Measurements from ENCODE around the gene RNF207.

The RNF207 gene

DNA sequence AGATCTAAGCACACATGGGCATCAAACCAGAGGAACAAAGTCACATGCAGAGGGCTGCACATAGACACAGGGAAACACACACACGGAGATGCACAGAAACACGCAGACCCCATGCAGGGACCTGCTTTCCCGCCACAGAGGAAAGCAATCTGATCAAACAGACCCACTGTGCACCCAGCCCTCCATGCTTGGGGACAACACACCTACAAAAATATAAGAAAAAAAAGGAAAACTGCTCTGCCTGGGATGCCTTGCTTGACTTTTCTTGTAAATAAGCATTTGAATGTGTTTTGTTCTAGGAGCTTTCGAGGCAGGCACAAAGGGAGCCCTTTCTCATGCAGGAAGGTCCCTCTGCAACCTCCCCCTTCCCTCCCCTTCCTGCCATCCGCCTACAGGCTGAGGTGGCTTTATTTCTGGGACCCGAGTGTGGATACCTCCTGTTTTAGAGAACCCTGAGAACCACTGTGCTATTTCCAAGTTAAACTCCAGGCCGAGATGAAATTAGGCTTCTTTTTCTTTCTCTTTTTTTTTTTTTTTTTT, 33.4 kb downstream of the RNF207 start:
- no peak for DNase-seq

DNA sequence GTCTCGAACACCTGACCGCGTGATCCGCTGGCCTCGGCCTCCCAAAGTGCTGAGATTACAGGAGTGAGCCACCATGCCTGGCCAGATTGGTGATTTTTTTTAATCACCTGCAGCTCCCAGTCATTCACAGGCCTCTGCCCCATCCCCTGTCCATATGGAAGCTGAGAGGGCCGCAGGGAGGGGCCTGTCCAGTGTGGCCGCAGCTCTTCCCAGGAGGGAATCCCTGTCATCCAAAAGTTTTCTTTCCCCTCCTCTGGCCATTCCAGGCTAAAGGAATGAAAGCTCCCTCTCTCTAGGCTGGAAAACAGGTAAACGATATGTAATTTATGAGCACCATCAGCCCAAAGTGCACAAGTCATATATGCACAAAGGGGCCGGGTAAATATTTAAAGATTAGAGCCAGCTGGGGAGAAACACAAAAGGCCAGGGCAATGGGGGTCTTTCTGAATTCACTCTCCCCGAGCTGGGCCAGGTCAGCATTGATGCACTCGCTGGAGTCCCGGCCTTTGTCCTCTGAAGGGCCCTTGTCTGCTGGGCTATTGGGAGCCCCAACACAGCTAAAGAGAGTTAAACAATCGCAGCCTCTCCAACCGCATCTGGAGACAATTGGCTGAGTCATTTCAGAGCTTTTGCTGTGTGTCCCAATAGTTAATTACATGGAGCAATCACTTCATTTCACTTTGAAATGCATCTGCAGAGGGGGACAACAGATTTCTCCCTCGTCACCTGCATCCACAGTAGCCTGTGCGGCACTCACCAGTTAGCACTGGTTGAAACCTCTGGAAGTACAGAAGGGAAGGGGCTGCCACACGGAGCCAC, 34.2 kb downstream of the RNF207 start:
- DNase-seq: no peak

DNA sequence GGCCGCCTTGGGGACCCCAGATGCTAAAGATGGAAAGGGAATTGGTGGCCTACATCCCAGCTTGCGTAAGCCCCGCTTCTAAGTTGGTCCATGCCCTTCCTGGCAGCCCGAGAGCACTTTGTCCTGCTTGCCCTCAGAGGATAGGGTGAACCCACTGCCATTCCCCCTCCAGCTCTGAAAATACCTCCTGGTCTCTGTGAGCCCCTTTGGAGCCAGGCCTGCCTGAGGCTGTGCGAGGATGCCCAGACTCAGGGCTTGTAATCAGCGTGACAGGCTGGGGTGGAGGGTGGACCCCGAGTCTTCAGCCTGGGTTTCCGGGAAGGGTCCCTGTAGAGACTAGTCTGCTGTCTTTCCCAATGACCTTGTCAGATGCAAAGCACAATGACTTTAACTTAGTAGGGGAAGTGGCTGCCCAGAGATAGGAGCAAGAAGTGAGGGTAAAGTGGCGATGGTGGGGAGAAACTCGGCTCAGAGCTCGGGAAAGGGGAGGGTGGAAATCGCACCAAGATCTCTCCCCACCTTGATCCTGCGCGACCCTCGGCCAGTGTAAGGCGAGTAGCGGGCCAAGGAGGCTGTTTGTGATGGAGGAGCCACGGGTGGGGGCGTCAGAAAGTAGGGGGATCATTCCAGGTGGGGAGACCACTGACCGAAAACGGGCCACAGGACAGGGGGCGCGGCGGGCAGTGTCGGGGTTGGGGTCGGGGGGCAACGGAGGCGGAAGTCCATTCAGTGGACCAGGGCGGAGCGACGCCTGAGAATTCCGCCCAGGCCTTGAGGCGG, 35.4 kb downstream of the RNF207 start:
- no peak for DNase-seq

DNA sequence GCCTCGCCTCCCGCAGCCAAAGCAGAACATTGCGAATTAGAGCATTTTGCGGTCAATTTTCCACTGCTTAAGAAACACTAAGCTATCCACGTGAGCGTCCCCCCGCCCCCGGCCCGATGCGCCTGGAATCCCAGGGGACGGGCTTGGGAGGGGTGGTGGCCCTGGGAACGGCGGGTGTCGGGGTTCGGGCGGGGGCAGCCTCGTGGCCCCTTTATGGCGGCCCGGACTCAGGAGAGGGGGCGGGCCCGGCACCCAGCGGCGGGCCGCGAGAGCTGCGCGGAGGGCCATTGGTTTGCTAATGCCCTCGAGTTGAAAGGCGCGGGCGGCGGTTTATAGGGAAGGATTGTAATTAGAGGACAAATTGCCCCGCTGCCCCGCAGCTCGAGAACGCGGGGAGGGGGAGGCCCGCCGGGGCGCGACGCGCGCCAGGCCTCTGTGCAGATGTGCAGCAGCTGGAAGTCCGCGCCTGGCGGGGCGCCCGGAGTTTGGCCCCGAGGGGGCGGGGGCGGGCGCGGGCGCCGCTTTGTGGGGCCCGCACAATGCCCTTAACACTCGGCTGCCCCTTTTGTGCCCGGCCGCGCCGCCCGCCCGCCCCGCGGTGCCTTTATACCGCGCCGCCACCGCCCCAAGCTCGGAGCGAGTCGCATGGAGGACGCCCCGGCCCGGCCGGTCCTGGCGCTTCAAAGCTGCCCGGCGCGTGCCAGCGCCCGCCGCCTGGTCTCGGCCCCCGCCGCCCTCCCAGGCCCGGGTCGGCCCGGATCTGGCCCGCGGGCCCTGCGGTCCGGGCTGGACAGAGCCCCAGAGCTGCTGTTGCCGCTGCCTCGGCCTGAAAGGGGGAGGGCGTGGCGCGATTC, 36.2 kb downstream of the RNF207 start:
- no peak for DNase-seq

DNA sequence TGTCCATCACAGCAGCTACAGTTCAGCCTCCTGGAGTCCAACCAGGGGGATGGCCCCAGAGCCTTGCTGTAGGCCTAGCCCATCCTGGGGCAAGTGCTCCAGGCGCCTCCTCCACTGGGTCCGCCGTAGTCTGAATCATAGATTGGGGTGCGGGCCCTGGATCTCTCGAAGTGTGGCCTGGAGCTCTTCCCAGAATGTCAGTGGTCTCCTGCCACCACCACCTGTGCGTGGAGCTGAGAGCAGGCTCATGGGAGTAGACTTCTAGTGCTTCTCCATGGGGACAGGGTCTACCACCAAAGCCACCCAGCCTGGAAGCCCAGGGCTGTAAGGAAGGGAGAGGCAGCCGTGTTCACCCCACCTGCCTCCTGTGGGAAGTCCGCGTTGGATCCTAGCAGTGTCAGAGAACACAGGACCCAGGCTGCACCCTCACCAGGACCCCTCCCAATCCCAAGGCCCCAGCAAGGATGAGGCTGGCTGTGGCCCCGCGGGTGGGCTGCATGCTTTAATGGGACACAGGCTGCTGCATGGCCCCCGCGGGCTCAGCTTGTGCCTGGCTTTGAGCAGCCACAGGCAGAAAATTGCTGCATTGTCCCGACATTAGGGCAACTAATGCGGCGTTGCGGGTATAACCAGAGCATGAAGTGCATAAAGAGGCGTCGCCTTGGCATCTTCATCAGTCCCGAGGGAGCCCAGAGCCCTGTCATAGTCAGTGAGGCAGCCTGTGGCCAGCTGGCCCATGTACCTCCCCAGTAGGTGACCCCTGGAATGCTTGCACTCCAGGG, 37.3 kb downstream of the RNF207 start:
- no peak for DNase-seq

DNA sequence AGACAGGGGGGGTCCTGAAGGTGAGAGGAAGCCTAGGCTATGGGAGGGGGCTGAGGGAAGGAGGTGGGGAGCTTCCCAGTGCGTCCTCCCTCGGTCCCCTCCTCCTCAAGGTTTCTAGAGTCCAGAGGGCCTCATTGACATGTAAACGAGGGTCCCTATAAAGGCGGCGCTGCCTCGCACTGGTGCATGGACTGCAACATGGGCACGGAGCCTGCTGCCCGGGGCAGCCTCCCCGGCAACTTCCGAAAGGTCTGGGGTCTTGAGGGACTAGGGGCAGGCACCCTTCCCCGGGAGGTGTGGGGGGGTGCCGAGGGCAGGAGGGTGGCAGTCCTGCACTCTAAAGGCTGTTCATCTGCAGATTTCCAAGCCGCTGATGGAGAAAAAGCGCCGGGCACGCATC, 38.1 kb downstream of the RNF207 start, which contains the start of gene HES3:
HES3 (plus strand) TSS at position 187 of the 400 bp plus-strand sequence; CDS start at position 374, 187 bp downstream.
- no peak for DNase-seq

DNA sequence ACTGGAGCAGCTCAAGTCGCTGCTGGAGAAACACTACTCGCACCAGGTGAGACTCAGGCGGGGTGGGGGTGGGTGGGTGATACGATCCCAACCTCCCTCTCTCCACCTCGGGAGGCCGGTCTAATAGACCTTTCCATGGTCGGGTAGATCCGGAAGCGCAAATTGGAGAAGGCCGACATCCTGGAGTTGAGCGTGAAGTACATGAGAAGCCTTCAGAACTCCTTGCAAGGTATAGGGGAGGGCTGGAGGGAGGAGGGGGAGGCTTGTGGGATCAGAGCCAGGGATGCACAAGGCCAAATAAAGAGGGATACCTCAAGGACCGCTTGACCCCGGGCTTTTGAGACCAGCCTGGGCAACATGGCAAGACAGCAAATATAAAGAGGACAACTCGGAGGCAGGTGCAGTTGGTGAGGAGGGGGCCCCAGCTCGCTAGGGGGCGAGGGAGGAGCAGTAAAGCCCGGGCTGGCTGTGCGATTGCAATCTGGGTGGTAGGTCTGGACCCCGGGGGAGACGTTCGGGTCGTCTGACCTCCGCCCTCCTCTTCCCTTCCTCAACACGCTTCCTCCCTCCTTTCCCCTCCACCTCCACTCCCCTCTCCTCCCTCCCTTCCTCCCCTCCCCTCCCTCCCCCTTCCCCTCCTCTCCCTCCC, 38.6 kb downstream of the RNF207 start:
- no peak for DNase-seq

DNA sequence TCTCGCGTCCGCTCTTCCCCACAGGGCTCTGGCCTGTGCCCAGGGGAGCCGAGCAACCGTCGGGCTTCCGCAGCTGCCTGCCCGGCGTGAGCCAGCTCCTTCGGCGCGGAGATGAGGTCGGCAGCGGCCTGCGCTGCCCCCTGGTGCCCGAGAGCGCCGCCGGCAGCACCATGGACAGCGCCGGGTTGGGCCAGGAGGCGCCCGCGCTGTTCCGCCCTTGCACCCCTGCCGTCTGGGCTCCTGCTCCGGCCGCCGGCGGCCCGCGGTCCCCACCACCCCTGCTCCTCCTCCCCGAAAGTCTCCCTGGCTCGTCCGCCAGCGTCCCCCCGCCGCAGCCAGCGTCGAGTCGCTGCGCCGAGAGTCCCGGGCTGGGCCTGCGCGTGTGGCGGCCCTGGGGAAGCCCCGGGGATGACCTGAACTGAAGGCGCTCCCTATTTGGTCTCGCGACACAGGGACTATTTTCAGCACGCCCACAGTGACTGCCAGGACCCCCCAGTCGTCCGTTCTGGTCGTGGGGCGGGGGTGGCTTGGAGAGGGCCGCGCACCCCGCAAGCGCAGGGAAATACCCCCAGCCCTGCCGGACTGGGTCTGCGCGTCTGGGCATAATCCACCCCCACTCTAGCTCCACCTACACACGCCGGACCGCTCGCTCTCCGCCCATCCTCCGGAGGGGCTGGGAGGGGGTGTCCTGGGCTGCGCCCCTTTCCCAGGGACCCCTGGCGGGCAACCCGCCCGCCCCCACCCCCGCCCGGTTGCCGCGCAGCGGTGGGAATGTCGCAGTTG, 39.4 kb downstream of the RNF207 start:
- peak; percentile 66 to 76 for DNase-seq

DNA sequence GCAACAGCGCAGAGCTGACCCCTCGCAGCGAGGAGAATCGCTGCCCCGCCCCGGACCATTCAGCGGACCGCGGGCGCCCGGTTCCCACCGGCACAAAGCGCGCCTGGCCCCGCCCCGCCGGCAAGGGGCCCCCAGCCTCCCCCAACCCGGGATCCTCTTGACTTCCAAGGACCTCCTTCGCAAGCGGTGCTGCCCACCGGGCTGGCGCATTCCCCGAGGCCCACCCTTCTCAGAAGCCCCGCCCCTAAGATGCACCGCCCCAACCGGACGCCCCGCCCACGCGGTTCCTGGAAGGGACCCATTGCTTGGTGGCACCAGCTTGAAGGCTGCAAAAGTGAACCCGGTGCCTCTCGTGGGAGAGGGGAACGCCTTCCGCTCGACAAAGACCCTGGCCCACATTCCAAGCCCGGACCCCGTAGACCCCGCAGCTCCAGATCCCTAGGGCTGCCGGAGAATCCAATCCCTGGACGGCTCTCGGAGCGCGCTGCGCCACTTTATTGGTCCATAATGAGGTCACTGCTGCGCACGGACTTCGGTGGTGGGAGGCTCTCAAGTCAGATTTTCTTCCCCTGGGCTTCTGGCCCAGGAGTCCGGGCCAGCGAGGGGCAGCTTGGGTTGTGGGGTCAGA, 40.1 kb downstream of the RNF207 start:
- no peak for DNase-seq

DNA sequence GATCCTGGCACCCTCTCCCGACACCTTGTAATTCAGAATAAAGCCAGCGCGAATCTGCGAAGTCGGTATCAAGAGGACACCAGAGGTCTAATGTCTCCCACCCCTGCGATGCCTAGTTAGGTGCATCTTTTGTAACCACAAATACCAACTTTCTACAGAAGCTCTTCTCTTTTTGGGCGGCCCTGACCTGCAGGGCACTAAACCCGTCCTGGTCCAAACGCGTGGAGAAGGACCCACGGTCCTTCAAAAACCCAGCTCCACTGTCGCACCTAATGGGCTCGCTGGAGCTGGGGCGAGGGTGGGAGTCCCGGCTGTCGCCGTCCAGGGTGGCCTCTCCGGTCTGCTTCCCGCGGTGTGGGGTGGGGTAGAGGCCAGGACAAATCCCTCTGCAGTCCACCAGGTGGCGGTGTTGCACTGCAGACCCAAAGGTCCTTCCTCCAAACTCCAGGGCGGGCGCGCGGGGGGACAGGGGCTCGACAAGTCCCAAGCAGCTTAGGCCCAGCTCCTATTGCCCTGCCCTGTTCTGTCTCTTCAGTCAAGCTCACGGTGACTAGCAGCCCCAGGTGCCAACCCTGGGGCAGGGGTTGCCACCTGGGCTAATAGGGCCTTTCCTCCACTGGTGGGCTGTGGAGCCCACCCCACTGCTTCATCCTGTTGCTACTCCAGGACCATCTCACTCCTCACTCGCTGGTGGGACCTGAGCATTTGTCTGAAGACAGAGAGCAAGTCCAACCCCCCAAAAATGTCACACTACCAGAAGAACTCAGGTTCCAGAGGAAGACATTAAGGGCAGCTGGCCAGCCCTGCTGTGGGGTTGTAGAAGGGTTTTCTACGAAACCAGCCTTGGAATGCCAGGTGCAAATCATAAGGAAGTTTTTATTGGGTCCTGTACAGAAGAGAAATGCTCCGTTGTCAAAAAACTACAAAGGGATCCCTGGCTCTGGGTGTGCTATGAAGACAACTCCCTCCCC, 40.9 kb downstream of the RNF207 start:
- DNase-seq: peak; percentile 42 to 55

DNA sequence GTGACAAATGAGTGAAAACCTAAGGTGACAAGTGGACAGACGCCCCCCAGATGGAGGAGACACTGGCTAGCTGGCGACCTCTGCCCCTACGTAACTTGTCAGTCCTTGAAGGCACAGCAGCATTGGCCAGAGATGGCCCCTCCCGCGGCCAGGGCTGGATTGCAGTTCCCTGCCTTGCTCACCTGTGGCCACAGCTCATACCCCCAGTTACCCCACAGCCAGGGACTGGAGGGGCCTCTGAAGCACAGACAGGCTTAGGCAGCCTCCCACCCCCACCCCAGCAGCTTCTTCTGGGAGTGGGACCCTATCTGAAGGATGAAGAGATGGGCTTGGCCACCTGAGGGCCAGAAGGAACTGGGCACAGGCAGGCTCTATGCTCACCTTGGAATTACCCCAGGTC, 41.7 kb downstream of the RNF207 start:
- DNase-seq: no peak

DNA sequence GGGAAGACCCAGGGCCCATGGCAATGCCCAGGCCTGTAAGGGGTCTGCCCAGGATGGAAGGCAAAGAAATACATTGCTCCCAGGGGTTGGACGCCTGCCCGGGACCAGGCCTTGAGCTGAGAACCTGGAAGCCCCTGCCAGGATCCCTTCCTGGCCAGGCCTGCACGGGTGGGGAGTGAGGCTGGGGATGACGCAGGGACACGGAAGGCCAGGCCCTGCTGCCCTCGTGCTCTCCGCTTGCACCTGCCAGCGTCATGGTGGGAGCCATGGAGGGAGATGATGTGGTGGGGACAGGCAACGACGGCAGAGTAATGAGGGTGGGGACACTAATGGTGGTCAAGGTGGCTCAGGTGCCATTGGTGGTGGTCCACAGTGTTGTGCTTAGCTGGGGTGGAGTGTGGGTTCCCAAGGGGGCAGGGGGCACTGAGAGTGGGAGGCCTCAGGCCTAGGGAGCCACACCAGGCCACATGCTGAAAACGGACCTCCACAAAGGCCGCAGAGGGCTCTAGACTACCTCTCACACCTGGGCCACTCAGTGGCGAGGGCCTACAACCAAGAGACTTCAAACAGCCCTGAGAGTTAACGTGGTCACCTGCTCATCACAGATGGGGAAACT, 42.4 kb downstream of the RNF207 start:
- DNase-seq: no peak

DNA sequence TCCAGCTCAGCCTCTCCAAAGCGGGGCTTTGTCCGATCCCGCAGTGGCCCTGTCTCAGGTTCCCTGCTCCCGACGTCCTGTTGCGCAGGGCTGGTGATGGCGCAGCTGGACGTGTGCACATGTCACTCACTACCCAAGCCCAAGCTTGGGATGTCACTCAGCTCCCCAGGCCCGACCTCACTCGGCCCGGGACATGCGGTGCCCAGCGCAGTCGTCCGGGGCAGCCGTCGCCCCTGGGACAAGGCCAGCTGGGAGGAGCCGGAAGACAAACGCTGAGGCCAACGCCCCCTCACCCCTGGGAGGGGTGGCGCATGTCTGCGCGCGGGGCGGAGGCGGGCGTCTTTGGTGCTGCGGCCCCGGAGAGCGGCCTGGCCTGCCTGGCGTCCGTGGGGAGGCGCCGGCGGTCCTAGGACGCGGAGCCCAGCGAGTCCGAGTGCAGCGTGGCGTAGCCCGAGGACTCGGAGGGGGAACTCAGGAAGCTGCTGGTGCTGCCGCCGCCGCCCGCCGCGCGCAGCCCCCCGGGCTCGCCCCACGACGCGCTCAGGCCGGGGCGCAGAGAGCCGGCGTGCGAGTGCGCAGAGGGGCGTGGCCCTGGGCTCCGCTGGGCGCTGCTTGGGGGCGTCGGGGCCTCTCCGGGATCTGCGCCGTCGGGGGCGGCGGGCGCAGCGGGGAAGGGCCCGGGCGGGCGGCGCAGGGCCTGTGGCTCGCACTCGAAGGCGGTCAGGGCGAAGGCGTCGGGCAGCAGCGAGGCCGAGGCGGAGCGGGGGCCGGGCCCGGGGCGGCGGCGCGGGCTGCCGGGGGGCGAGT, 43.2 kb downstream of the RNF207 start:
- no peak for DNase-seq

DNA sequence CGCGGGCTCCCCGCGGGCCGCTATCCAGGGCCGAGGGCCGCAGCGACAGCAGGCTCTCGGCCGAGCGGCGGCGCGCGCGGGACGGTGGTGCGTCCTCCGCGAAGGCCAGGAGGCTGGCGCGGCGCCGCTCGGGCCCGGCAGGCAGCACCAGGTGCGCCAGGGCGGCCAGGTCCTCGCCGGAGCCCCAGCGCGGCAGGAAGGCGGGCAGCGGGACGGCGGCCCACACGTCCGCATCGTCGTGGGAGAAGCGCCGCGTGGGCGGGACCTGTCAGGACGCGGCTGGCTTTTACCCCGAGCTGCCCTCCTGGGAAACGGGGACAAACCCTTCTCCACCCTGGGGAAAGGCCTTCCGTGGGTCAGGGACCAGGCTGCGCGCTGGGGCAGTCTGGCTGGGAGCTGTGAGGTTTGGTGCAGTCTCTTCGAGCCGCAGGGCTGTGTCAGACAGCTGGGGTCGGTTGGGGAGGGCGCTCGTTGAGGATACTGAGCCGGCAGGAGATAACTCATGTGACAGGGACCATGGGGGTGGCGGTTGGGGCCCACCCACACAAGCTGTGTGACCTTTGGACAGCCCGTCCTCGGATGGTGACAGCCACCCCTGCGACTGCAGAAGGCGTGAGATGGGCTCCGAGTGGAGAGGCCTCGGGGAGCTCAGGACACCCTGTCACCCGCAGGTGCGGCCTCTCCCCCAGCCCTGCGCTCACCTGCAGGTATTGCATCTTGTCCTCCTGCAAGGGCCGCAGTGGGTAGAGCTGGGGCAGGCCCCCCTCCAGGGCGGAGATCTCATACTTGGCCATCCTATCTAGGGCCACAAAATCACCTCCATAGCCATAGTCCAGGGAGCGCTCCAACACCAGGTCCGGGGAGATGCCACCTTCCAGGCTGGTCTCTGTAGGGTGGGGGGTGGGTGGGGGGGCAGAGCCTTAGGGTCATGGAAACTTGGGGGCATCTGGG, 44.1 kb downstream of the RNF207 start:
- DNase-seq: no peak

DNA sequence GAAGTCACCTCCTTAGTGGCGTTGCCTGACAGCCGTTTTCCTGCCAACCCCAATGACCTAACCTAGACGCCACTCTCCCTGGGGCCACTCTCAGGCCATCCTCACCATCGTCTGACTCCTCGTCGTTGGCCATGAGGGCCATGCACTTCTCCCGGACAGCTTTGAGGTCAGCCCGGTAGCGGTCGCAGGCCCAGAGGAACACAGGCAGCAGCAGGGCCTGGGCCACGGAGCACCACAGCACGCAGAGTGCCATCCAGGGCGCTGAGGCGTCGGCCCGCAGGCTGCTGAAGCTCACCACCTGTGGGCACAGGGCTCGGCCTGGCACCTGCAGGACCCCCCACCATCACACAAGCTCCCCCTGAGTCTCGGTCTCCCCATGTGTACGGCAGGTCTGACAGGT, 45.3 kb downstream of the RNF207 start:
- no peak for DNase-seq

DNA sequence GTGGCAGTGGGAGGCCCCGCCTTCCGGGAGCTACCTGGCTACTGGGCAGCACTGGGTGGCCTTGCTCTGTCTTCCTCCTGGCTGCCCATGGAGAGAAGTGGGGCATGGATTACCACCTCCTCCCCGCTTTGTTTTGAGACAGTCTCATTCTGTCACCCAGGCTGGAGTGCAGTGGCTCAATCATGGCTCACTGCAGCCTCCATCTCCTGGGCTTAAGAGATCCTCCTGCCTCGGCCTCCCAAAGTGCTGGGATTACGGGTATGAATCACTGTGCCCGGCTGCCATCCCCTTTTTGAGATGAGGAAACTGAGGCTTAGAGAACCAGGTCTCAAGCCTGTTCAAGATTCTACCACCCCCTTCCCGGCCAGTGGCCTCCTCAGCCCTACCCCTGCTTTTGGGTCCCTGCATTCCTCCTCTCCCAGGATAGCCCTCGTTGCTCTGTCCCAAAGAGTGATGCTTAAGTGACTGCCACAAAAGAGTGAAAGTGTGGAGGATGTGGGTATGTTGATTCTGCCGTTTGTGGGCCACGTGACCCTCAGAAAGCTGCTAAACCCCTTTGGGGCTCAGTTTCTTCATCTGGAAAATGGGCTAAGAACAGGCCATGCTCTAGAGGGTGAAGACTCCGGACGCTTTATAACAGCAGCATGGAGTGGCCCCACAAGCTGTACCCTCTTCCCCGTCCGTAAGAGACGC, 45.9 kb downstream of the RNF207 start:
- no peak for DNase-seq

Measured in AML-193 (cell line).